Measurements from ENCODE around the gene XPC. TPM values are rescaled to one million over a fixed set of nuclear protein-coding genes. Genes with fewer than 3 reads are reported as not detected.

Gene XPC
- total and polyA plus RNA-seq, 2 donors (not counting 3 experiments of a cell fraction or from before 2014, with no cell fraction given) = 11.9 to 36.8 TPM

DNA sequence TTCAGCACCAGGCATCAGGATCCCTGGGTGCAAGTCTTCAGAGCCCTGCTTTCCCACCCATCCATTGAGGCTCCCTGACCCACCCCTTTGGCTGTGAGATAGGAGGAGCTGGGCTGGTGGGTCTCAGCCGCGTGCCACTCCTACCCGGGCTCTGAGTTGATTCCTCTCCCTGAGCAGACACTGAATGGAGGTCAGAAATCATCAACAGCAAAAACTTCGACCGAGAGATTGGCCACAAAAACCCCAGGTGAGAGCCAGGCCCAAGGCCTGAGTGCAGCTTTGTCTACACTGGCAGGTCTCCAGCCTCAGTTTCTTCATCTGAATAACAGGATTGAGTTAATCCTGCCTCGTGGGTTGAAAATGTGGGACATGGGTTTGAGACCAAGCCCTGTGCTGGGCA is 45.7 kb downstream of the XPC start:
- Histone ChIP-seq H3K9me1 (replicated peaks; ENCODE audit: control insufficient read depth, extremely low read depth, insufficient read depth, low read length) (no peaks in the 10 kb centered on the region), H3K4me3 (replicated peaks in 1 of 3; ENCODE audit: insufficient read depth in 1 of 3, low read depth in 1 of 3, low read length in 3 of 3) (no peak overlapping the region), H3K79me2 (ENCODE audit: control insufficient read depth, insufficient read depth, low read length) (peaks cover 15% of the 10 kb centered on the region), H3K4me2 (ENCODE audit: insufficient read depth, low read length) (no peak overlapping the region), H3K36me3 (ENCODE audit: control insufficient read depth in 2 of 2, extremely low read depth in 1 of 2, insufficient read depth in 2 of 2, low read length in 2 of 2) (peaks cover 8 to 60% of the 10 kb centered on the region in 2 experiments), H2AFZ (ENCODE audit: low read depth, low read length) (no peak overlapping the region), H3K27ac (ENCODE audit: insufficient read depth, low read depth, low read length) (no peak overlapping the region), H3K9me3 (replicated peaks; ENCODE audit: control insufficient read depth, insufficient read depth, low read length) (no peaks in the 10 kb centered on the region), H3K27me3 (ENCODE audit: control insufficient read depth in 2 of 2, insufficient read depth in 2 of 2, low read length in 2 of 2) (no peaks in the 10 kb centered on the region), H3K9ac (replicated peaks; ENCODE audit: extremely low read depth, insufficient read depth, low read length) (no peak overlapping the region), H3K4me1 (ENCODE audit: control insufficient read depth, extremely low read depth, insufficient read depth, low read length) (no peaks in the 10 kb centered on the region), H4K20me1 (replicated peaks; ENCODE audit: control insufficient read depth, extremely low read depth, insufficient read depth, low read length) (no peaks in the 10 kb centered on the region)
- dilution Hi-C loops (cut with MboI; ENCODE audit: extremely low pct_ligation_motif_present, low sequenced_read_pairs) (no loop called here), intact Hi-C loops (cut with micrococcal nuclease) (no loop called here)
- no TSS peak for BruUV-seq (replicated peaks)
- FAIRE-seq (no peak), DNase-seq (ENCODE audit: low read depth, low spot score) (no peak)
- ChIA-PET POLR2A (interaction anchor here (2.8 kb wide), 1 partner anchor 7 kb away, joined by 8 read pairs; the partner anchor contains the start of genes CHCHD4 and TMEM43), CTCF (no interaction called here)
- TF ChIP-seq POLR2AphosphoS5 (IDR thresholded peaks at IDR 0.05; ENCODE audit: insufficient read depth, low read depth, low read length) = no peak
- TF ChIP-seq MYC (IDR thresholded peaks at IDR 0.05; ENCODE audit: low read depth, low read length) = no peak
- TF ChIP-seq JUN (IDR thresholded peaks at IDR 0.05; ENCODE audit: borderline replicate concordance, insufficient read depth, insufficient read length, low read depth) = no peak
- TF ChIP-seq POLR2A (IDR thresholded peaks at IDR 0.05; ENCODE audit: low read depth, low read length) = no peak
- no peak for TF ChIP-seq GATA2 (IDR thresholded peaks at IDR 0.05; ENCODE audit: insufficient read depth, insufficient read length, low read depth, low read length)
- TF ChIP-seq FOS (IDR thresholded peaks at IDR 0.05; ENCODE audit: borderline replicate concordance, insufficient read depth, low read length) = no peak
- TF ChIP-seq CTCF (IDR thresholded peaks at IDR 0.05; ENCODE audit: extremely low read depth in 1 of 2, insufficient read depth in 1 of 2, low read depth in 1 of 2, low read length in 2 of 2) = no peak
- TF ChIP-seq, protein P1, sequence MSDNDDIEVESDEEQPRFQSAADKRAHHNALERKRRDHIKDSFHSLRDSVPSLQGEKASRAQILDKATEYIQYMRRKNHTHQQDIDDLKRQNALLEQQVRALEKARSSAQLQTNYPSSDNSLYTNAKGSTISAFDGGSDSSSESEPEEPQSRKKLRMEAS (IDR thresholded peaks at IDR 0.05; ENCODE audit: insufficient read depth, insufficient read length) = no peak
- no peak for TF ChIP-seq EZH2 (IDR thresholded peaks at IDR 0.05; ENCODE audit: borderline replicate concordance, low read depth, low read length, severe bottlenecking)

All from endothelial cell of umbilical vein (primary cell).